Measurements from ENCODE around the gene FPR3.

Gene FPR3

GRCh38 chr19:51873097-51873496, 78.1 kb downstream of the FPR3 start:
- peaks cover 28 to 99% (median 68%) of the 10 kb centered on the region in 3 donors for H3K9me3 ChIP-seq
- no peak overlapping the region for H3K4me3 ChIP-seq
- peaks cover 77 to 94% (median 82%) of the 10 kb centered on the region in 3 donors for H3K36me3 ChIP-seq
- no peak for DNase-seq
- no peak for TF ChIP-seq CTCF (IDR thresholded peaks at IDR 0.05)
- H3K27ac ChIP-seq = no peak overlapping the region
- no peaks in the 10 kb centered on the region for H3K27me3 ChIP-seq
- no peaks in the 10 kb centered on the region for H3K4me1 ChIP-seq
- intact Hi-C loops (cut with DNase I; ENCODE audit: low total_unique reads) = no loop called here

All from tibial artery (tissue), 4 donors.